Karpas-422 (cell line): ENCODE measurements around the gene RBMS3. TPM values are rescaled to one million over a fixed set of nuclear protein-coding genes. Genes with fewer than 3 reads are reported as not detected.

ENCODE experiments used
- DNase-seq: peaks from one replicate; pipeline ENCODE4 v3.0.0-alpha.2; 2015
- H2AFZ ChIP-seq: fragments of 200-600 bp; sonication (generic); 2 replicates; pipeline ENCODE4 v1.6.1; 2014; ENCODE audit warnings: antibody characterized with exemption, low read length, mixed read lengths
- H3K27ac ChIP-seq: fragments of 200-600 bp; sonication (generic); 2 replicates; pipeline ENCODE4 v1.5.1; 2014; ENCODE audit warnings: mild to moderate bottlenecking, low read length, moderate library complexity
- H3K27me3 ChIP-seq: fragments of 200-600 bp; sonication (generic); 2 replicates; pipeline ENCODE4 v1.6.1; 2014; ENCODE audit warnings: low read length, mixed read lengths
- H3K36me3 ChIP-seq: fragments of 200-600 bp; sonication (generic); 2 replicates; pipeline ENCODE4 v1.6.1; 2014; ENCODE audit warnings: low read length, mixed read lengths; ENCODE audit not compliant: insufficient read depth
- H3K4me1 ChIP-seq: fragments of 200-600 bp; sonication (generic); 2 replicates; pipeline ENCODE4 v1.6.1; 2014; ENCODE audit warnings: mild to moderate bottlenecking, low read length, mixed read lengths
- H3K4me2 ChIP-seq: fragments of 200-600 bp; sonication (generic); 2 replicates; pipeline ENCODE4 v1.6.1; 2014; ENCODE audit warnings: low read length, low read depth, mild to moderate bottlenecking; ENCODE audit not compliant: poor library complexity, severe bottlenecking
- H3K4me3 ChIP-seq: fragments of 200-600 bp; sonication (generic); 2 replicates; pipeline ENCODE4 v1.5.1; 2014; ENCODE audit warnings: mild to moderate bottlenecking, antibody characterized with exemption, low read length, mixed read lengths
- H3K79me2 ChIP-seq: fragments of 200-600 bp; sonication (generic); 2 replicates; pipeline ENCODE4 v1.6.1; 2014; ENCODE audit warnings: mild to moderate bottlenecking, low read length, mixed read lengths
- H3K9ac ChIP-seq: fragments of 200-600 bp; sonication (generic); 2 replicates; pipeline ENCODE4 v1.6.0; 2014; ENCODE audit warnings: low read length
- H3K9me2 ChIP-seq: fragments of 200-600 bp; sonication (generic), shearing (Covaris generic); replicated peaks from 2 replicates; pipeline ENCODE4 v1.6.0; 2014; ENCODE audit warnings: mild to moderate bottlenecking, low read length, moderate library complexity; ENCODE audit not compliant: insufficient read depth
- H3K9me3 ChIP-seq: fragments of 300-700, 200-600 bp; sonication (generic); 2 replicates; pipeline ENCODE4 v1.6.1; 2014; ENCODE audit warnings: low read length, mixed read lengths
- H4K20me1 ChIP-seq: fragments of 200-600 bp; sonication (generic); 2 replicates; pipeline ENCODE4 v1.6.1; 2014; ENCODE audit warnings: mild to moderate bottlenecking, antibody characterized with exemption, low read length, low read depth; ENCODE audit not compliant: insufficient read depth
- total RNA-seq: library from RNA; depleted of rRNA; stranded (reverse); fragments of >200 nt; shearing (Covaris generic); gene quantifications from 2 replicates; pipeline ENCODE4 v1.2.3, GENCODE V29; 2014; ENCODE audit warnings: low replicate concordance

RBMS3 gene
- total RNA-seq, 1 experiment from 2014 or later = not detected

- H3K4me1 ChIP-seq = no peaks in the 10 kb centered on the region
- H3K79me2 ChIP-seq = no peaks in the 10 kb centered on the region
- H3K4me3 ChIP-seq = no peak overlapping the region
- H3K27ac ChIP-seq = no peak overlapping the region
- H3K9me3 ChIP-seq = peaks cover 4% of the 10 kb centered on the region; the same call in 1 of the 2 replicates
- H3K27me3 ChIP-seq = no peaks in the 10 kb centered on the region
- H3K4me2 ChIP-seq = no peak overlapping the region
- no peak for DNase-seq
- no peaks in the 10 kb centered on the region for H3K9me2 ChIP-seq
- no peaks in the 10 kb centered on the region for H3K36me3 ChIP-seq
- H3K9ac ChIP-seq = no peak overlapping the region
- no peak overlapping the region for H2AFZ ChIP-seq
- no peaks in the 10 kb centered on the region for H4K20me1 ChIP-seq
Observed at GRCh38 chr3:29332195-29332637, 51.3 kb downstream of the RBMS3 start.

DNA sequence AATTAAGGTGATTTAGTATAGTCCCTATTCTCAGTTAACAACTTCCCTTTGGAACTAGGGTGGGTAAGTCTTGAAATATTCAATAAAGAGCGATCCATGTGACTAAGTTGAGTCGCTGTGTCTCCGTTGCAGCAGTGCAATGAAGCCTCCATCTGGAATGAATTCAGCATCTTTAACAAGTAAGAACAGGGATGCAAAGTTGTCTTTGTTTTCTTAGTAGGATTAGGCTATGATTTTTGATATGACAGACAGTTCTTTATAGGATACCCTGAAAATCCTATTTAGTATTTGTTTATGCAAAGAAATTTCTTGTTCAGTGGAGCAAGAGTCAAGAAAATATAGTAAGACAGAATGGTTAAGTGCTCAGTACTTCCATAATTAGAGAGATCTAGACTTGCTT is 52.7 kb downstream of the RBMS3 start:
- no peak overlapping the region for H3K27ac ChIP-seq
- H3K4me2 ChIP-seq = no peak overlapping the region
- H3K79me2 ChIP-seq = no peaks in the 10 kb centered on the region
- H3K9ac ChIP-seq = no peak overlapping the region
- H4K20me1 ChIP-seq = no peaks in the 10 kb centered on the region
- no peaks in the 10 kb centered on the region for H3K9me2 ChIP-seq
- no peak overlapping the region for H2AFZ ChIP-seq
- H3K27me3 ChIP-seq = no peaks in the 10 kb centered on the region
- DNase-seq = no peak
- no peaks in the 10 kb centered on the region for H3K36me3 ChIP-seq
- H3K4me3 ChIP-seq = no peak overlapping the region
- no peaks in the 10 kb centered on the region for H3K4me1 ChIP-seq
- peaks cover 13% of the 10 kb centered on the region for H3K9me3 ChIP-seq

GRCh38 chr3:29334706-29335105 is 53.8 kb downstream of the RBMS3 start:
- H3K4me1 ChIP-seq = no peaks in the 10 kb centered on the region
- H3K9me2 ChIP-seq = no peaks in the 10 kb centered on the region
- no peak overlapping the region for H3K27ac ChIP-seq
- no peak overlapping the region for H3K9ac ChIP-seq
- H3K36me3 ChIP-seq = no peaks in the 10 kb centered on the region
- H3K27me3 ChIP-seq = no peaks in the 10 kb centered on the region
- no peaks in the 10 kb centered on the region for H4K20me1 ChIP-seq
- peaks cover 13% of the 10 kb centered on the region for H3K9me3 ChIP-seq
- no peak for DNase-seq
- no peak overlapping the region for H2AFZ ChIP-seq
- no peaks in the 10 kb centered on the region for H3K79me2 ChIP-seq
- no peak overlapping the region for H3K4me3 ChIP-seq
- no peak overlapping the region for H3K4me2 ChIP-seq

GRCh38 chr3:29335438-29335837 is 54.6 kb downstream of the RBMS3 start:
- no peaks in the 10 kb centered on the region for H3K79me2 ChIP-seq
- no peaks in the 10 kb centered on the region for H4K20me1 ChIP-seq
- H3K4me3 ChIP-seq = no peak overlapping the region
- no peak for DNase-seq
- H2AFZ ChIP-seq = no peak overlapping the region
- peaks cover 13% of the 10 kb centered on the region for H3K9me3 ChIP-seq
- H3K36me3 ChIP-seq = no peaks in the 10 kb centered on the region
- no peak overlapping the region for H3K27ac ChIP-seq
- no peaks in the 10 kb centered on the region for H3K27me3 ChIP-seq
- no peaks in the 10 kb centered on the region for H3K9me2 ChIP-seq
- H3K4me2 ChIP-seq = no peak overlapping the region
- H3K9ac ChIP-seq = no peak overlapping the region
- no peaks in the 10 kb centered on the region for H3K4me1 ChIP-seq

DNA sequence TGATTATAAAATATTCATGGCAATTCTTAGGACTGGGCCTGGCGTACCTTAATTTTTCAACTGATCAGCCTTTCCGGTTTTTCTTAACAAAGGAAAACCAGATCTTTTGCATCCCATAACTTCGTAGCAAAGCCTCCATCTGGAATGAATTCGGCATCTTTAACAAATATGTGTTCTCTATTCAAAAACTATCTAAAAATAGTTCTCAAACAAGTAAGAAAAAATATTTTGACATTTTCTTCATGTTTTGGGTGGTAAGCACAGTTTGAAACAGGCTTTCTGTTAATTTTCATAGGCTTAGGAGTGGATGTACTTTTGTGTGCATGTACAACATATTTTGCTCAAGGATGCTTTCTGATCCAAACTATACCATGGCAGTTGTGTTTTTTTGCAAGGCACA is 55.1 kb downstream of the RBMS3 start:
- H3K36me3 ChIP-seq = no peaks in the 10 kb centered on the region
- no peaks in the 10 kb centered on the region for H3K79me2 ChIP-seq
- no peak overlapping the region for H2AFZ ChIP-seq

GRCh38 chr3:29337565-29337964 is 56.7 kb downstream of the RBMS3 start:
- Histone ChIP-seq H3K27me3 (no peaks in the 10 kb centered on the region), H3K79me2 (no peaks in the 10 kb centered on the region)

More for the DNA sequence above, 55.1 kb downstream of the RBMS3 start:
- Histone ChIP-seq H3K4me2 (no peak overlapping the region), H3K9me2 (no peaks in the 10 kb centered on the region), H3K27ac (no peak overlapping the region), H3K4me1 (no peaks in the 10 kb centered on the region), H3K27me3 (no peaks in the 10 kb centered on the region), H4K20me1 (no peaks in the 10 kb centered on the region), H3K9ac (no peak overlapping the region), H3K4me3 (no peak overlapping the region), H3K9me3 (peaks cover 13% of the 10 kb centered on the region)
- no peak for DNase-seq

GRCh38 chr3:29338377-29338776 is 57.5 kb downstream of the RBMS3 start:
- Histone ChIP-seq H3K9me3 (peaks cover 13% of the 10 kb centered on the region), H3K9me2 (no peaks in the 10 kb centered on the region), H3K4me1 (no peaks in the 10 kb centered on the region), H3K36me3 (no peaks in the 10 kb centered on the region), H3K27ac (no peak overlapping the region), H2AFZ (no peak overlapping the region), H4K20me1 (no peaks in the 10 kb centered on the region), H3K79me2 (no peaks in the 10 kb centered on the region), H3K27me3 (no peaks in the 10 kb centered on the region), H3K4me3 (no peak overlapping the region), H3K4me2 (no peak overlapping the region), H3K9ac (no peak overlapping the region)
- no peak for DNase-seq

More at GRCh38 chr3:29337565-29337964, 56.7 kb downstream of the RBMS3 start:
- H4K20me1 ChIP-seq = no peaks in the 10 kb centered on the region
- no peak overlapping the region for H3K27ac ChIP-seq
- no peak overlapping the region for H3K4me3 ChIP-seq
- no peaks in the 10 kb centered on the region for H3K9me2 ChIP-seq
- DNase-seq = no peak
- no peaks in the 10 kb centered on the region for H3K4me1 ChIP-seq
- no peaks in the 10 kb centered on the region for H3K36me3 ChIP-seq
- no peak overlapping the region for H3K9ac ChIP-seq
- no peak overlapping the region for H2AFZ ChIP-seq
- peaks cover 13% of the 10 kb centered on the region for H3K9me3 ChIP-seq
- no peak overlapping the region for H3K4me2 ChIP-seq

DNA sequence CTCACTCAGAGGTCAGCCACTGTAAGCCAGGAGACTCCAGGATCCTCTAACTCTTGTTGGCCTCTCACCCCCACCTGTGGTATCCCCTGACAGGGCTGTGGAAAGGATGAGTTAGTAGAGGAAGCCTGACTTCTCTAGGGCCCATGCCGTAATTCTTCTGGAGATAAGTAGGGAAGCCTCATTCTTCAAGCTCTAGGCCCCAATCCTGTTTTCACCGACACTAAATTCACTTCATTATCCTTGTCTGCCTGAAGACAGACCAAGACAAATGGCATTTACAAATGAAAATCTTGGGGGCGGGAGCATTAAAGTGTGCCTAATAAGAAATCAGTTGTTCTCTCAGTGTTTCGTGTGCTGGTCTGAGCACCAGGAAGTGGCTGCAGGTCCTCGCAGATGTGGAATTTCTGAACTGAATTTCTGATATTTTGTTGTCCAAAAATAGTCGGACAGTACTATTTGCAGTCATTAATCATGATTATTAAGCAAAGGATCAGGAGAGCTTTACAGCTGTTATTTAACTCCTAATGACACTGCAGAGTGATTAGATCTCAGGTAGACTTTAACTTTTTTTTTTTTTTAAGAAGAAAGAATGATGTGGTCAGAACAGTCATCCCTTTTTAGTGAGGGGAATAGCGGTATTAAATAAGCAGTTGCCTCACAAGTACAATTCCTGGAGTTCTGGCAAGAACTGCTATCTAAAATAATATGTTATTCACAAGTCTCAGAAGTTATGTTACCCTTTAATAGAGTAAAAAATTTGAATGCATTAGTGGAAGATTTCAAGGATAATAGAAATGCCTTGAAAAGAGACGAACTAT is 58.4 kb downstream of the RBMS3 start:
- H3K79me2 ChIP-seq = no peaks in the 10 kb centered on the region
- H4K20me1 ChIP-seq = no peaks in the 10 kb centered on the region
- H3K27me3 ChIP-seq = no peaks in the 10 kb centered on the region
- no peak overlapping the region for H2AFZ ChIP-seq
- no peak overlapping the region for H3K27ac ChIP-seq
- no peak for DNase-seq
- H3K9me2 ChIP-seq = no peaks in the 10 kb centered on the region
- peaks cover 13% of the 10 kb centered on the region for H3K9me3 ChIP-seq
- H3K4me3 ChIP-seq = no peak overlapping the region
- H3K36me3 ChIP-seq = no peaks in the 10 kb centered on the region
- H3K9ac ChIP-seq = no peak overlapping the region
- H3K4me2 ChIP-seq = no peak overlapping the region
- no peaks in the 10 kb centered on the region for H3K4me1 ChIP-seq
